HG03575 (cell line): ENCODE measurements around the gene ERG.

Experiments
- ATAC-seq: cut with Tn5 transposase; IDR thresholded peaks from one replicate; pipeline ENCODE4 v1.9.1; 2021; ENCODE audit not compliant: unreplicated experiment, insufficient number of reproducible peaks, low FRiP score; ENCODE audit errors: extremely low read depth

ERG gene

GRCh38 chr21:38504066-38504465 lies 5.8 kb upstream of the ERG start:
- ATAC-seq = no peak

DNA sequence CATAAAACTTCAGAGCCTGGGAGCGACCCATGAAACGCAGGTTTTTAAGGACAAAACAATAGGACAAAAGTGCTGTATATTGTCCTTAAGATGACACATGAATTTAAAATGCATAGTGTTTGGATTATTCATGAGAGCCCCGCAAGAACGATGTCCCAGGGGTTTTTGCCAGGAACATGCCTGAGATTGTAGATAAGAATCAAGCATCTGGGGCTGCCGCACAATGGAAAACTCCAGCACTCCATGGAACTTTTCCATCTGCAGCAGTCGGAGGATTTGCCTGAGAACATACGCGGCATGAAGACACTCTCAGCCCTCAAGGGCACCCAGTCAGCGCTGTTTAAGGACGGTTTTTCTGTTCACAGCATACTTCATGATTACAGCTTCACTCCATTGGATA lies 5.3 kb upstream of the ERG start:
- ATAC-seq = no peak

- ATAC-seq = no peak
Observed at GRCh38 chr21:38500073-38500472, 1.8 kb upstream of the ERG start.

GRCh38 chr21:38499296-38499695 lies 1.0 kb upstream of the ERG start:
- ATAC-seq = no peak

DNA sequence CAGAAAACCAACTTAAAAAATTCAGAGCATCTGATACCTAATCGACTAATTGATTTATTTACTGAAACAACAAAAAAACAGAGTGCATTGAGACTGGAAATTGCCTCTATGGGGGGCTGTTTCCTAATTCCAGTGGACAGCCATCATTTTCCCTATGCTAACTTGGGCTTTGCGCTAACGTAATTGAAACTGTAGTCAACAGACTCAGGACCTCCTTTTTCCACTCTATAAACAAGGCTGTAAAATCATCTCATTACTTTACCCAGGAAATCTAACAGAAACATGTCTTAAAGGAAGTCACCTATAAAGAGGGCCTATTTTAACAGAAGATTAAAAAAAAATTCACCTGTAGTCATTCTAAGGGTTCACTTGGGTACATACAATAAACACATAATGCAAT lies 2.1 kb downstream of the ERG start:
- no peak for ATAC-seq

- ATAC-seq = no peak
Observed at GRCh38 chr21:38495696-38496095, 2.6 kb downstream of the ERG start.

- ATAC-seq = no peak
Observed at GRCh38 chr21:38495242-38495641, 3.0 kb downstream of the ERG start.

GRCh38 chr21:38494703-38495102 lies 3.6 kb downstream of the ERG start:
- ATAC-seq = no peak

GRCh38 chr21:38494251-38494642 lies 4.0 kb downstream of the ERG start:
- no peak for ATAC-seq

DNA sequence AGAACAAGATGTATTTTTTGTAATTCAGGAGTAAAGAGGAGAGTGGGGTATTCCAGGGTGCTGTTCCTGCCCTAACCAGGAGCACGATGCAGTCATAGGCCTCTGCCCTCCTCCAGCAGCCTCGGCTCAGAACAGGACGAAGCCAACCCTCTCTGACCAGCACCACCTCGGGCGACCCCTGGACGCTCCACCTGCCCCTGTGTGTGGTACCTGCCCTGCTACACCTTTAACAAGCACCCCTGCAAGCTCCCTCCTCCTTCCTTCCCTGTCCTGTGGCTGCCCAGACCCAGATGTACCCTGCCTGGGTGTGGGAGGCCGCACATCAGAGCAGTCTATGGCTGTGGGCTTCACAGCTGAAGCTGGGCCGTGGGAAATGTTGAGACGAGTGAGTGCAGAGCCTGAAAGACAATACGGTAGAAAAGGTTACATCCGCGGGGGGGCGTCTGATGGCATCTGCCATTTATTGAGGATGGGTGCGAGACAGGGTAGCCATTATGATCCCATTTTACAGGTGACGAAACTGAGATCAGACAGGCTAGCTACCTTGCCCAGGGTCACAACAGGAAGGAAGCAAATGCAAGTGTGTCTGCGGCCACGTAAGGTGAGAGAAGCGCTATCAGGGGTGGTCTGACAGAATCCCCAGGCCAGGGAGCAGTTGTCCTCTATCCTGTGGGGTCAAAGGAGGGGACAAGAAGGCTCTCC lies 4.6 kb downstream of the ERG start:
- no peak for ATAC-seq

DNA sequence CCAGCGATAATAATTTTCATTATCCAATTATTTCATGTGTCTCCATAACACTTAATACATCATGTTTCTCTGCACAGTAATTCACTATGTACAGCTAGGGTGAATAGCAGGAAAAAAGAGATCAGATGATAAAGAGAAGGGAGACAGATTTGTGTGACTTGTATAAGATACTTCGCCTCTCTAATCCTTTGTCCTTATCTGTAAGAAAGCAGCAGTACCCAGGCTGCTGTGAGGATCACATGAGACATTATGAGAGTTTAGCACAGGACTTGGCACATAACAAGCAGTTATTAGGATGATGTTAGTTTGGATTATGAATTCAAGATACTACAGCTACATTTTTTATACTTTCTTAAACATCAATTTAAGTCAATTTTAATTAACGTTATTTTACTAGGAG lies 6.3 kb downstream of the ERG start:
- no peak for ATAC-seq

GRCh38 chr21:38491536-38491935 lies 6.7 kb downstream of the ERG start:
- ATAC-seq = no peak

DNA sequence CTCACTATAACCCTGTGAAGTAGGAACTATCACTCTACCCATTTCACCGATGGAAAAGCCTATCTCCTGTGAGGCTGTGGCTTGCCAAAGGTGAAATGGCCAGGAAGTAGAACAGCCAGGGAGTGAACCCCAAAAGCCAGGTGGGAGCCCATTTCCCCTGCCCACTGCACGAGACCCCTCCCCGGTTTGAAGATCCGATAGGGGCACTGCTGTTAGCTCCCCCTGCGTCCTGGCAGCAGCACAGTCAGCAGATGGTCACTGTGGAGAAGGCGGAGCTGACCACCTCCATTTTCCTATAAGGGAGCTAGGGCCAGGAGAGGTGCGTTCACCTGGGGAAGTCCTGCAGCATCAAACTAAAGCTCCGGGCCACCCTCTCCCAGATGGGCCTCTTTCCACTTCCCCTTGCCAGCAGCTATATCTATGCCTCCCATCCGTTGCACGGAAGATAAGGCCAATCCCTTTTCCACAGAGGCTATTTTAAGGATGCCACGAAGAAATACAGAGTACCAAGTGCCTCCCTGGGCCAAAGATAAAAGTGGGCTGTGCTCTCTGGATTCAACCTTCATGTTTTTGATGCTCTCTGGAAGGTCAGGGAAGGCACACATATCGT lies 7.8 kb downstream of the ERG start:
- ATAC-seq = no peak

DNA sequence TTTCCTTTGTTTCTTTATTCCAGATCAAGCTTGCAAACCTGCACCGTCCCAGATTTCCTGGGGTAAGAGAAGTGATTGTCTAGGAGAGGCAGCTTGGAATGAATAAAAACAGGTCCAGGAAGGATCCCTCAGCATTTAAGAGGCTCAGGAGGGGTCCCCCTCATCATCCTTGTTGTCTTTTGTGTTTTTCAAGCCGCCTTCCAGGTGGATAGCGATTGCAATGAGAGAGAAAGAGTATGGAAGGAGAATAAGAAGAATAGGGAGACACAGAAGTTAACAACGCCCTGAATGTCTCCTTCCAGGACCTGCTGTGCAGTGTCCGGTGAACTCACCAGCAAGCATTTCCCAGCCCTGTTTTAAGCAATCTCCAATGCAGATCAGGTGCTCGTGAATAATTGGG lies 8.5 kb downstream of the ERG start:
- ATAC-seq = no peak

GRCh38 chr21:38489271-38489652 lies 9.0 kb downstream of the ERG start:
- ATAC-seq = no peak

DNA sequence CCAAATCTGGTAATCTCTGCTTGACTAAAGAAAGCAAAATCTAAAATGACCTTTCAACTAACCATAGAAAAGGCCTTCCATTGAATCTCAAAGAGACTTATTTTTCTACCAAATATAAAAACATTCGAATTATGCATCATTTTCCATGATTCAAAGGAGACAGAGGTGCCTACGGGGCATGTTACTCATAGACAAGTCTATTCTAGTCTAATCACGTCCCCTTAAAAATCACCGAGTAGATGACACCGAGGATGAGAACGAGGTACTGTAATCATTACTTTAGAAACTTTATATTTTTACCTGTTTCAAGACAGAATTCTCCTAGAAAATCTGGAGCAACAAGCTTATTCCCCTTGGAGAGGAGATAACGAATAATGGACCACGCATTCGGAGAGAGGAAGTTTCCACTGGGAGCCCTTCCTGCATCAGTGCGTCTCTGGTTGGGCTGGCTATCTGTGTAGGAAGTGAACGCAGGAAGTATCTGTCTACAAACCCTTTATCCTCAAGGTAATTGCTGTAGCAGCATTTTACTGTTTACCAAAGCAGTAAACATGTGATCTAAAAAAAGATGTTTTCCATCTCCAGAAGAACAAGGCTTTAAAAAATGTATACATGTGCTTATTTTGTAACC lies 9.5 kb downstream of the ERG start:
- no peak for ATAC-seq

DNA sequence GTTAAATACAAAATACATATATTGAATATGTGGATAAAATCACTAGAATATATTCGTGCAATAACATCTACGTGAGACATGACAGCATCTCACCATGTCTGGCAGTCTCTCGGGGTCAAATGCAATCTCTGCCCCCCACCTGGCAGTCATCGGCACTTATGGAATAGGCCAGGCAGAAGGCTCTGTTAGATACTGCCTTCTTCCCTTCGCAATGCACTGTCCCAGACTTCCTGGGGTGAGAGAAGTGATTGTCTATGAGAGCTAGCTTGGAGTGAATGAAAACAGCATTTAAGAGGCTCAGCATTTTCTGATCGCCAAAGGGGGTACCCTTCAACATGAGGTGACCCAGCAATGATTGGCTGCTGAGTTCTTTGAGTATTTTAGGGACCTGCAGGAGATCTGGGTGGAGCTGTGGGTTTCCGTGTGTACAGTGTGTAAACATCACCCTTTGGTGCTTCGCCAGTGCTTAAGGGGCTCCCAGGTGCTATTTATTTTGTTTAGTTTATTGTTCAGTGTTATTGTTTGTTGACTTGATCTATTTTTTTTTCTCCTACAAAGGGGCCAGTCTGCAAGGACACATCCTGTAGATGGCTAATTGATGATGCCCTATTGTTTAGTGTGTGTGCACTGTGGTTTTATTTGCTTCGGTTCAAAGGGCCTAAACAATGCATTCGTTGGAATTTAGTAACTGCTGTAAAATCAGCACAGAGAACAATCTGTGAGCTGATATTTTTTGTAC lies 10.2 kb downstream of the ERG start:
- ATAC-seq = no peak

- ATAC-seq = no peak
Observed at GRCh38 chr21:38486706-38487105, 11.6 kb downstream of the ERG start.

- no peak for ATAC-seq
Observed at GRCh38 chr21:38486221-38486620, 12.1 kb downstream of the ERG start.
